ENCODE data around the gene IVD. TPM values are rescaled to one million over a fixed set of nuclear protein-coding genes. Genes with fewer than 3 reads are reported as not detected.

IVD gene
- total and polyA plus RNA-seq, 10 donors, result 25.1 to 93.9 (median 59.6) TPM

GRCh38 chr15:40465939-40466338, 60.3 kb downstream of the IVD start:
- H3K4me1 ChIP-seq, result peaks cover 0 to 9% (median 8%) of the 10 kb centered on the region in 6 donors
- intact Hi-C loops (cut with DNase I; ENCODE audit: low total_unique reads), result no loop called here
- peak; percentile 33 for DNase-seq
- 88 to 97% (median 96%) methylated on average over 5 to 10 of the region's 10 CpGs for WGBS, 5 donors
- no peaks in the 10 kb centered on the region for H3K9me3 ChIP-seq
- H3K27me3 ChIP-seq (replicated peaks in 1 of 7), result no peaks in the 10 kb centered on the region
- TF ChIP-seq POLR2A (IDR thresholded peaks at IDR 0.05), result no peak
- TF ChIP-seq, protein P1, sequence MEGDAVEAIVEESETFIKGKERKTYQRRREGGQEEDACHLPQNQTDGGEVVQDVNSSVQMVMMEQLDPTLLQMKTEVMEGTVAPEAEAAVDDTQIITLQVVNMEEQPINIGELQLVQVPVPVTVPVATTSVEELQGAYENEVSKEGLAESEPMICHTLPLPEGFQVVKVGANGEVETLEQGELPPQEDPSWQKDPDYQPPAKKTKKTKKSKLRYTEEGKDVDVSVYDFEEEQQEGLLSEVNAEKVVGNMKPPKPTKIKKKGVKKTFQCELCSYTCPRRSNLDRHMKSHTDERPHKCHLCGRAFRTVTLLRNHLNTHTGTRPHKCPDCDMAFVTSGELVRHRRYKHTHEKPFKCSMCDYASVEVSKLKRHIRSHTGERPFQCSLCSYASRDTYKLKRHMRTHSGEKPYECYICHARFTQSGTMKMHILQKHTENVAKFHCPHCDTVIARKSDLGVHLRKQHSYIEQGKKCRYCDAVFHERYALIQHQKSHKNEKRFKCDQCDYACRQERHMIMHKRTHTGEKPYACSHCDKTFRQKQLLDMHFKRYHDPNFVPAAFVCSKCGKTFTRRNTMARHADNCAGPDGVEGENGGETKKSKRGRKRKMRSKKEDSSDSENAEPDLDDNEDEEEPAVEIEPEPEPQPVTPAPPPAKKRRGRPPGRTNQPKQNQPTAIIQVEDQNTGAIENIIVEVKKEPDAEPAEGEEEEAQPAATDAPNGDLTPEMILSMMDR (IDR thresholded peaks at IDR 0.05 in 8 of 11, conservative IDR thresholded peaks at IDR 0.05 in 3 of 11), result no peak
- no peak for TF ChIP-seq POLR2AphosphoS5 (IDR thresholded peaks at IDR 0.05)
- H3K4me3 ChIP-seq, result no peak overlapping the region
- H3K27ac ChIP-seq, result peak overlapping the region in 1 of 8 donors; percentile 21
- peaks cover 0 to 68% (median 49%) of the 10 kb centered on the region in 6 donors for H3K36me3 ChIP-seq

DNA sequence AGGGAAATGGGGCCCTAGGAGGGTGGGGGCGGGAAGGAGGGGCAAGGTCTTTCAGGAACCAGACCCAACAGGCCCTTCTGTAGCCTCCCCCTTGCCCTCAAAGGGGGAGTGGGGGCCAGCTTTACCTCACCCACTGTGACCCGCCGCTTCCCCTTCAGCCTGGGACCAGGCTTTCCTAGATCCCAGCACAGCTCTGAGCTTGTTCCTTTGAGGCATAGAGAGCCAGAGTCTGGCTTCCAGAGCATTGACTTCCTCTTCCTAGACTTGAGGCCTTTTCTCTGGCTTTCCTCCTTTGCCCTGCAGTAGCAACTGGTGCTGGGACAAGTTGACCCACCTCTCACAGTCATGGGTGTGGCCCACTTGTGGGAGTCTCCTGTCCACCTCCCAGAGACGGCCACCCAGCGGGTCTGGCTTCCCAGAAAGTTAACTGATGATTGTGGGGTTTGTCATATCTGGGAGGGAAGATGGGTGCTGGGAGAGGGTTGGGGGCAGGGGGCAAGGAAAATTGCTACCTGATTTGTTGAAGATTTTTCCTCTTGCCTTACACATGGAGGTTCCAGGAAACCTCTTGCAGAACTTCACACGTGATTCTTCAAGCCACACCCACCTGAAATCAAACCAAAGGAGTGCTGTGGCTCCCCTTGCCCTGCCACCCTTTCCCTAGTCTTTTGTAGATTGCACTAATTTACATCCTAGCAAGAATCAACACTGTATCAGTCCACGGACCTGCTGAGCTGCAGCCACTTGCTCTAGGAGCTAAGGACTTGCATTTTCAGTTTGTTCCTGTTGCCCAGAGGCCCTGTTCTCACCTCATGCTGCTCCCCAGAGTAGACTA, 61.0 kb downstream of the IVD start:
- peak; percentile 52 for DNase-seq
- Histone ChIP-seq H3K4me1 (peaks cover 0 to 13% (median 10%) of the 10 kb centered on the region in 6 donors), H3K9me3 (no peaks in the 10 kb centered on the region), H3K36me3 (peaks cover 0 to 61% (median 48%) of the 10 kb centered on the region in 6 donors), H3K27ac (peak overlapping the region in 2 of 8 donors; percentile 10 to 21), H3K4me3 (no peak overlapping the region), H3K27me3 (replicated peaks in 1 of 7) (no peaks in the 10 kb centered on the region)
- intact Hi-C loops (cut with DNase I; ENCODE audit: low total_unique reads), result no loop called here
- TF ChIP-seq, protein P1 (IDR thresholded peaks at IDR 0.05 in 8 of 11, conservative IDR thresholded peaks at IDR 0.05 in 3 of 11), result no peak
- TF ChIP-seq POLR2AphosphoS5 (IDR thresholded peaks at IDR 0.05) (no peak), POLR2A (IDR thresholded peaks at IDR 0.05) (no peak)
- 67 to 82% (median 77%) methylated on average over 7 of the region's 7 CpGs for WGBS, 5 donors

DNA sequence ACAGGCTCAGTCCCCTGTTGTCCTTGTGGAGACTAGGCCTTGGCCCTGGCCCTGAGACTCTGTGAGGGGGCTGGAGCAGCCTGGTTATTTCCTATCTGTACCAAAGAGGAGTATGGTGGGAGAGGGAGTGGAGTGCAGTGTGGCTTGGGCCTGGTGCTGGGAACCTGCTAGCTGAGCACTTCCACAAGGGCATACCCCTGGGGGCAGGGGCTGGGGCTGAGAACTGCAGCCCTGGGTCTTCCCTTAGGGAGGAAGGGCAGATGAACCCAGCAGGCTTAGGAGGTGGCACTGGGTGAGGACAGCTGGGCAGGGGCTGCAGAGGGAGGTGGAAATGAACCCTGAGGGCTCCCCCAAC, 61.6 kb downstream of the IVD start:
- no peak overlapping the region for H3K4me3 ChIP-seq
- TF ChIP-seq, protein P1 (IDR thresholded peaks at IDR 0.05 in 8 of 11, conservative IDR thresholded peaks at IDR 0.05 in 3 of 11), result no peak
- TF ChIP-seq POLR2A (IDR thresholded peaks at IDR 0.05) (no peak), POLR2AphosphoS5 (IDR thresholded peaks at IDR 0.05) (no peak)
- H3K4me1 ChIP-seq, result peaks cover 5 to 19% (median 16%) of the 10 kb centered on the region in 6 donors
- no peaks in the 10 kb centered on the region for H3K9me3 ChIP-seq
- no peaks in the 10 kb centered on the region for H3K27me3 ChIP-seq (replicated peaks in 1 of 7)
- peaks cover 0 to 55% (median 43%) of the 10 kb centered on the region in 6 donors for H3K36me3 ChIP-seq
- peak; percentile 51 for DNase-seq
- H3K27ac ChIP-seq, result peak overlapping the region in 1 of 8 donors; percentile 10
- intact Hi-C loops (cut with DNase I; ENCODE audit: low total_unique reads), result no loop called here

DNA sequence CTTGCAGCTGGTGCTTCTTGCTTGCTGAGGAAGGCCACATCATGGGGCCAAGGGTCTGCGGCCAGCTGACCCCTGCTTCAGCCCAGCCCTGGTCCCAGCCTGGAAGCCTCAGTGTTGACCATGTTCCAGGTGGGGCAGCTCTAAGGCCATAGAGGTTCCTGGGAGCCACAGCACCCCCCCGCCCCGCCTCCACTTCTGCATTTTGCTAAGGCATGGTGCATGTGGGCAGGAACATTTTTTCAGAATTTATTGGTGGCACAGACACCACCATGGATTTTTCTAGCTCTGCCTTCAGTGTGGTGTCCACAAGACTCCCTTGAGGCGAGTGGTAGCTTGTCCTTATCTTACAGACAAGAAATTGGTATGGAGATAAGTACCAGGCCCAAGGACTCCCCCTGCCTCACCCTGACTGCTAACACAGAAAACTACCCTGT, 63.3 kb downstream of the IVD start:
- TF ChIP-seq POLR2A (IDR thresholded peaks at IDR 0.05), result no peak
- TF ChIP-seq POLR2AphosphoS5 (IDR thresholded peaks at IDR 0.05), result no peak
- TF ChIP-seq, protein P1 (IDR thresholded peaks at IDR 0.05 in 8 of 11, conservative IDR thresholded peaks at IDR 0.05 in 3 of 11), result no peak
- Histone ChIP-seq H3K4me1 (peaks cover 5 to 30% (median 19%) of the 10 kb centered on the region in 6 donors), H3K27me3 (replicated peaks in 1 of 7) (no peaks in the 10 kb centered on the region), H3K9me3 (no peaks in the 10 kb centered on the region), H3K27ac (peak overlapping the region in 1 of 8 donors; percentile 91), H3K36me3 (peaks cover 0 to 38% (median 31%) of the 10 kb centered on the region in 6 donors), H3K4me3 (no peak overlapping the region)
- peak; percentile 69 for DNase-seq
- intact Hi-C loops (cut with DNase I; ENCODE audit: low total_unique reads), result no loop called here
- 73 to 91% (median 87%) methylated on average over 3 to 4 of the region's 4 CpGs for WGBS, 5 donors

Data from spleen (tissue), 11 donors.